IPS-11a (cell line): ENCODE data around the gene GAMT.
"Not testable (repeated sequence)": the region's sequence is repeated elsewhere in the genome, so short reads cannot be mapped to it uniquely, and the experiment has no call there.

Source experiments
- H3K4me3 ChIP-seq: one replicate; pipeline ENCODE4 v1.5.1; 2013; ENCODE audit warnings: low read depth, low read length, control low read depth

The GAMT gene

GRCh38 chr19:1434040-1434366 lies 32.7 kb upstream of the GAMT start:
- H3K4me3 ChIP-seq: no peak overlapping the region

- no peak overlapping the region for H3K4me3 ChIP-seq
Observed at GRCh38 chr19:1433119-1434039, 32.0 kb upstream of the GAMT start.

DNA sequence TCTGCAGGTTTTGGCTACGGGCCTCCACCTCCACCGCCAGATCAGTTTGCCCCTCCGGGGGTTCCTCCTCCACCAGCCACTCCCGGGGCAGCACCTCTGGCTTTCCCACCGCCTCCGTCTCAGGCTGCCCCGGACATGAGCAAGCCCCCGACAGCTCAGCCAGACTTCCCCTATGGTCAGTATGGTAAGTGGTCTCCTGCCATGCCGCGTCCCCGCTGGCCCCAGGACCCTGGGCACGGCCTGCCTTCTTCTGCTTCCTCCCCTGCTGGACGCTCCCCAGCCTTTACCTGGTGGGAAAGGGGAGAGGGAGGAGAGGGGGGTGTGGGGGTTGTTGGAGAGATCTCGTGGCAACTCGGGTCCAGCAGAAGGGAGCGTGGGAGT lies 31.2 kb upstream of the GAMT start:
- no peak overlapping the region for H3K4me3 ChIP-seq

GRCh38 chr19:1431759-1432506 lies 30.6 kb upstream of the GAMT start:
- no peak overlapping the region for H3K4me3 ChIP-seq

- no peak overlapping the region for H3K4me3 ChIP-seq
Observed at GRCh38 chr19:1430246-1430645, 28.9 kb upstream of the GAMT start.

- H3K4me3 ChIP-seq: no peak overlapping the region
Observed at GRCh38 chr19:1429750-1430149, 28.4 kb upstream of the GAMT start.

GRCh38 chr19:1428738-1429391 lies 27.5 kb upstream of the GAMT start:
- H3K4me3 ChIP-seq: no peak overlapping the region

DNA sequence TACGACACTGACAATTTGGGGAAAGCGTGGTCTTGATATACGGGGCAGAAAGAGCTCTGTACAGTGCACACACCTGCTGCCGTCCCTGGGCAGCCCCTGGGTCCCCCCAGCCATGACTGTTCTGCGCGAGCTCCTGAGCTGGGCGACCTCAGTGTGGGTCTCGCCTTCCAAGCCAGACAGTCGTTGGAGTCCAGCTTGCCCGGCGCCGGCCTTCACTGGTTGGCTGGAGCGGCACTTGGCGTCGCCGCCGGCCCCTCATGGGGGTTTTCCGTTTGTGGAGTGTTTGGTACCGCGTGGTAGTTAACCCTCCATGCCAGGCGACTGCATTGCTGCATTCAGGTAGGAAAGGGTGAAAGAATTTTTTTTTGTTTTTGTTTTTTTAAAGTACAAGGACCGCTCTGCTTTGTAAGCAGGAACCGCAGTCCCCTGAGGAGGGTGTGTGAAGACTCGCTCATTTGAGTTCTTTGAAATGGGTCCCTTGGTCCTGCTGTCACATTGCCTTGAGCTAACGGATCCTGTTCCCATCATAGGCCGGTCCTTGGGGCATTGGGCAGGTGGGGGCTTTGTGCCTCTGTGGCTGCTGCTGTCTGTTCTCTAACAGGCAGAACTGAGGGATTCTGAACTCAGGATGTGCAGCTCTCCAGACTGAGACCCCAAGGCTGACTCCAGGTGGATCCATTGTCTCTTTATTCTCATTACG lies 26.0 kb upstream of the GAMT start:
- H3K4me3 ChIP-seq: no peak overlapping the region

GRCh38 chr19:1426736-1427135 lies 25.4 kb upstream of the GAMT start:
- H3K4me3 ChIP-seq: no peak overlapping the region

GRCh38 chr19:1425902-1426301 lies 24.6 kb upstream of the GAMT start:
- no peak overlapping the region for H3K4me3 ChIP-seq

DNA sequence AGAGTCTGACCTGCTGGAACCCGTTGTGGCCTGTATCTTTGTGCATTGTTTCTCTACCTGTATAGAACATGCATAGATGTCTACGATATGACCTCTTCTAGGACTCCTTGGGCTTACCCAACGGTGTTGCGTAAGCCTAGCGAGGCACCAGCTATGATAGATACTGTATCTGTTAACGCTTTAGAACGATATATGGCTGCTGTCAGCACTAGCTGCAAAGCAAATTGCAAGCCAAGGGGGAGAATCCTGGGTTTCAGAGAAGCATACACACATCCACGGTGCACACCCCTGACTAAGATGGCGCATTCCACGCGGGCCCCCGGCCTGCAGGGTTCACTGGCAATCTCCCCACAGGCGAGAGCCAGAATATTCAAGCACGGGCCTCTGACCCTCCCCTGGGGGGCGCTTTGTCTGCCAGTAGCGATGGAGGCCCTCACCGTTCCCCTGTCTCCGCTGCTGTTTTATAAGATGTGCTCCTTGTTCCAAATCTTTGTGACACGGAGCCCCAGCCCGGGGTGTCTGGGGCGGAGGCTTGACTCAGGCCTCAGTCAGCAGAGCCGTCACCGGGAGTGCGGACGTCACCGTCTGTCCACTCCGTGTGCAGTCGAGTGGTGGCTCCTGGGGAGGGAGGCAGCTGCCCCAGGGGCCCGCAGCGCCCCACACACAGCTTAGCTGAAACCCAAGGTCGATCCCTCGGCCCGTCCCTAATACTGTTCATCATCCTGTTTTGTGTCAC lies 23.9 kb upstream of the GAMT start:
- no peak overlapping the region for H3K4me3 ChIP-seq

GRCh38 chr19:1424192-1424955 lies 23.0 kb upstream of the GAMT start:
- no peak overlapping the region for H3K4me3 ChIP-seq

DNA sequence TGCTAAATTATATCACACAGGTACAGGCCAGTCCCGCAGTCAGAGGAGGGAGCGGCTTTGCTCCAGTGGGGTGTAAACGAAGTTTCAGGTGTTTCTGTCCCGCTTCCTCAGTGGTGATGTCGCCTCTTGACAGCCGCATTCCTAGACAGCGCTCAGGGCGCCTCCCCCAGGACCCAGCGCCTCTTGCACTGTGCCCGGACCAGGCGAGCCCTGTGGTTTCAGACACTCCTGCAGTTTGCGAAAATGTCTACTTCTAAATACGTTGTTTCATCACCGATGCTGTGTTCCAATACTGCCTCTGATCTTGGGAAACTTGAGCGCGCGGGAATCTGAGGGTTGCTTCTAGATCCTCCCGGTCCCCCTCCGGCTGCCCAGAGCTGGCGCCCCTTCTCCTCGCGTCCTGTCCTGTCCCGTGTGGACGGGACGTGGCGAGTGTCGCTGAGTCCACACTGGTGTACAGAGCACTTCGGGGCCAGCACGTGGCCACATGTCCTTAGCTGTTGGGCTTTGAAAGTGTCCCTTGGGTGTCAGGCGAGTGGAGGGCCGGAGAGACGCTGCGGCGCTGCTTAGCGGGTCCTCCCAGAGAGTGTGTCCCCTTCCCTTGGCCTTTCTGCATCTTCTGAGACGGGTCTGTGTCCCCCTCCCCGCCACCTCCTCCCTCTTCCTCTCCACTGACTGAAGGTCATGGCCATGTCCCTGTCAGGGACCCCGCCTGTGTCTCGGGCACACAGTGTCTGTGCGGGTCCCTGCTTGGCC lies 22.3 kb upstream of the GAMT start:
- no peak overlapping the region for H3K4me3 ChIP-seq

- H3K4me3 ChIP-seq: no peak overlapping the region
Observed at GRCh38 chr19:1422943-1423342, 21.6 kb upstream of the GAMT start.

- no peak overlapping the region for H3K4me3 ChIP-seq
Observed at GRCh38 chr19:1422360-1422759, 21.0 kb upstream of the GAMT start.

- no peak overlapping the region for H3K4me3 ChIP-seq
Observed at GRCh38 chr19:1421958-1422305, 20.6 kb upstream of the GAMT start.

DNA sequence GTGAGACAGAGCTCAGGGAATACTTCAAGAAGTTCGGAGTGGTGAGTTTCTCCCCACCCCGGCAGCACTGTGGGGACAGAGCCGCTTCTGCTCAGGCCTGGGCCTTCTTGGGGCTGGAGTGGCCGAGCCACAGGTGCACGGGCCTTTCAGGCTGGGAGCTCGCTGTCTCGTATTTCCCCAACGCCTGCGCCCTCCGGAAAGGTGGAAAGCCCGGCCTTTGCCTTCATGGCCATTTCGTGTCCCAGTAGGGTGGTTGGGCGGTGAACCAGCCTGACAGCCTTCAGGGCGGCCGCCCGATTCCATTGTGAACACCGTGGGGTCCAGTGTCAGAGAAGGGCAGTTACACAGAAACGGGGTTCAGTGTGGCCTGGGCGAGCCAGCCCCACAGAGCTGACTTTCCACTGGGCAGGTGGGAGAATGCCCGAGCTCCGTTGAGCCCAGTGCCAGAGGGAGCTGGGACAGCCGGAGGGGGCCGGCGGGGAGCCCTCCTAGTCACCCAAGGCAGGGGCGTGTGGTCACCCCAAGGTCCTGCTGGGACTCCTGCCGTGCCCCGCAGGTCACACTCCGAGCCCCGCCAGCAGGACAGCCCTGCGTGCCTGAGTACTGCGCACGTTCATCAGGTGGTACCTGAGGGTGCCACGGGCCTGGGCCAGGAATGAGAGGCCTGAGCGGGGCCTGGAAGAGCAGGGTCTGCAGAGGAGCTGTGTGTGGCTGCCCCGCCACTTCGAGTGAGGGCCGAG lies 20.0 kb upstream of the GAMT start:
- no peak overlapping the region for H3K4me3 ChIP-seq

- no peak overlapping the region for H3K4me3 ChIP-seq
Observed at GRCh38 chr19:1420590-1420989, 19.2 kb upstream of the GAMT start.

DNA sequence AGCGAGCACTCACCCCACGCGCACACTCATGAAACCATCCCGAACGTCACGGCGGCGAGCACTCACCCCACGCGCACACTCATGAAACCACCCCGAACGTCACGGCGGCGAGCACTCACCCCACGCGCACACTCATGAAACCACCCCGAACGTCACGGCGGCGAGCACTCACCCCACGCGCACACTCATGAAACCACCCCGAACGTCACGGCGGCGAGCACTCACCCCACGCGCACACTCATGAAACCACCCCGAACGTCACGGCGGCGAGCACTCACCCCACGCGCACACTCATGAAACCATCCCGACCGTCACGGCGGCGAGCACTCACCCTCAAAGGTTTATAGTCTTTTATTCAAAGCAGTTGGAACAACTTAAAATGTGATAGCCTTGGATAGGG lies 18.7 kb upstream of the GAMT start:
- H3K4me3 ChIP-seq: not testable (repeated sequence)
